Panc1 (cell line): Measurements from ENCODE around the gene IPO11. TPM values are rescaled to one million over a fixed set of nuclear protein-coding genes. Genes with fewer than 3 reads are reported as not detected.

Experiments
- ATAC-seq: fragments of 200-7000 bp; cut with Tn5 transposase; 2 replicates; pipeline ENCODE4 v1.9.1; 2020; ENCODE audit warnings: mild to moderate bottlenecking, moderate library complexity
- BruUV-seq: library from RNA; stranded (reverse); fragments of 400-500 nt; replicated peaks from 2 replicates; lab custom pipeline; 2021; lab: Mats Ljungman, UMichigan
- CTCF ChIA-PET: fragments of 300-600 bp; sonication (Branson Sonifier 250); formaldehyde crosslinking; loops from one replicate; lab custom pipeline; 2022; ENCODE audit warnings: antibody characterized with exemption; lab: Charles Lee
- POLR2A ChIA-PET: fragments of 300-600 bp; sonication (Branson Sonifier 250); formaldehyde crosslinking; loops from one replicate; lab custom pipeline; 2022; ENCODE audit warnings: antibody characterized with exemption; lab: Charles Lee
- DNase-seq: peaks from one replicate; pipeline ENCODE4 v3.0.0-alpha.2; 2010; ENCODE audit warnings: low read depth, low spot score
- H3K27ac ChIP-seq: 2 replicates; pipeline ENCODE4 v1.5.1; 2011; ENCODE audit warnings: mild to moderate bottlenecking, low read length, inconsistent platforms
- H3K27me3 ChIP-seq: fragments of 200-500 bp; sonication (Bioruptor generic); 2 replicates; pipeline ENCODE4 v1.6.0; 2014; ENCODE audit warnings: low read length, inconsistent platforms; ENCODE audit not compliant: control insufficient read depth, insufficient read depth
- H3K36me3 ChIP-seq: fragments of 200-500 bp; sonication (Bioruptor generic); 2 replicates; pipeline ENCODE4 v1.5.1; 2014; ENCODE audit warnings: inconsistent platforms, mild to moderate bottlenecking, low read length, moderate library complexity; ENCODE audit not compliant: control insufficient read depth, insufficient read depth
- H3K4me1 ChIP-seq: 2 replicates; pipeline ENCODE4 v1.5.1; 2011; ENCODE audit warnings: inconsistent platforms, mild to moderate bottlenecking, low read length, moderate library complexity; ENCODE audit not compliant: control insufficient read depth, insufficient read depth
- H3K4me3 ChIP-seq, 2 experiments: 2 replicates each; pipeline ENCODE4 v1.5.1; 2011 to 2012; ENCODE audit warnings: low read depth in 2 of 2, low read length in 2 of 2, mild to moderate bottlenecking in 2 of 2, inconsistent platforms in 1 of 2, moderate library complexity in 1 of 2
- H3K9me3 ChIP-seq: fragments of 200-500 bp; sonication (Bioruptor generic); 2 replicates; pipeline ENCODE4 v1.5.1; 2014; ENCODE audit warnings: low read depth, mild to moderate bottlenecking, inconsistent platforms, low read length, moderate library complexity; ENCODE audit not compliant: control insufficient read depth, insufficient read depth
- POLR2AphosphoS5 ChIP-seq: IDR thresholded peaks from 2 replicates; pipeline ENCODE4 v1.6.1; 2012; ENCODE audit warnings: mild to moderate bottlenecking, low read depth, low read length, moderate library complexity
- SIN3A ChIP-seq: IDR thresholded peaks from 2 replicates; pipeline ENCODE4 v1.6.1; 2012; ENCODE audit warnings: low read depth, mild to moderate bottlenecking, low read length, moderate library complexity, borderline replicate concordance; ENCODE audit not compliant: insufficient read depth
- TCF7L2 ChIP-seq: IDR thresholded peaks from 2 replicates; pipeline ENCODE4 v1.6.1; 2011; ENCODE audit warnings: mild to moderate bottlenecking, low read depth, low read length, inconsistent platforms
- in situ Hi-C: cut with HindIII; loops from 2 replicates; pipeline ENCODE4 v1.10.0; 2016; ENCODE audit warnings: low sequenced_read_pairs, low pct_unique_long_range_greater_than_20kb
- intact Hi-C: fragments of 100-400 bp; cut with micrococcal nuclease; formaldehyde crosslinking; loops from one replicate; pipeline ENCODE4 v1.10.0; 2022; ENCODE audit not compliant: unreplicated experiment
- total RNA-seq: library from RNA; stranded (reverse); gene quantifications from one replicate; pipeline ENCODE4 v1.2.1, GENCODE V29; 2021; ENCODE audit not compliant: unreplicated experiment
- TF ChIP-seq, protein P1 (sequence below), 2 experiments: IDR thresholded peaks; 2 replicates each; pipeline ENCODE4 v1.6.1; 2011 to 2012; ENCODE audit warnings: low read depth in 2 of 2, control low read depth in 1 of 2, low read length in 1 of 2, mild to moderate bottlenecking in 1 of 2, moderate library complexity in 1 of 2; ENCODE audit not compliant: insufficient read depth in 1 of 2
- TF ChIP-seq, protein P2 (sequence below): fragments of 450-650 bp; IDR thresholded peaks from 2 replicates; pipeline ENCODE4 v1.5.1; 2017; ENCODE audit warnings: mild to moderate bottlenecking

Gene IPO11
- total RNA-seq, 1 experiment from 2014 or later, result 39.8 TPM

DNA sequence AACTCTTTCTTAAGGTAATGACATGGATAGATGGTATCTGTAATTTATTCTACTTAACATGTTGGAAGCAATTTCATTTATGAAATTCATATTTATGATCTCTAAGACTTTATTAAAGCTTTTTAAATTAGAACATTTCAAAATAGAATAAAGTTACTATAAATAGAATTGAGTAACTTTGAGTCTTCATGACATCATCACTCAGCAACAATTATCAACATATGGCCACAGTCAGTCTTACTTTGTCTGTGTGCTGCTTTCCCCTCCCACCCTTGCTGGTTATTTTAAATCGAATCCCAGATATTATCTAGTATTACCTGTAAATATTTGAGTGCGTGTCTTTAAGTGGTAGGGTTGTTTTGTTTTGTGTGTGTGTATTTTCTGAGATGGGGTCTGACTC lies 65.2 kb downstream of the IPO11 start:
- ATAC-seq, result no peak
- H3K4me1 ChIP-seq, result no peaks in the 10 kb centered on the region
- no peaks in the 10 kb centered on the region; the same call in 1 of the 2 replicates for H3K36me3 ChIP-seq
- ChIA-PET POLR2A (no interaction called here), CTCF (interaction anchor here (0.9 kb wide), 1 partner anchor 34 kb away, joined by 3 read pairs; no protein-coding TSS in a partner anchor)
- no TSS peak for BruUV-seq
- H3K27ac ChIP-seq, result no peak overlapping the region
- TF ChIP-seq TCF7L2 (no peak), POLR2AphosphoS5 (no peak), SIN3A (no peak)
- TF ChIP-seq, protein P1, sequence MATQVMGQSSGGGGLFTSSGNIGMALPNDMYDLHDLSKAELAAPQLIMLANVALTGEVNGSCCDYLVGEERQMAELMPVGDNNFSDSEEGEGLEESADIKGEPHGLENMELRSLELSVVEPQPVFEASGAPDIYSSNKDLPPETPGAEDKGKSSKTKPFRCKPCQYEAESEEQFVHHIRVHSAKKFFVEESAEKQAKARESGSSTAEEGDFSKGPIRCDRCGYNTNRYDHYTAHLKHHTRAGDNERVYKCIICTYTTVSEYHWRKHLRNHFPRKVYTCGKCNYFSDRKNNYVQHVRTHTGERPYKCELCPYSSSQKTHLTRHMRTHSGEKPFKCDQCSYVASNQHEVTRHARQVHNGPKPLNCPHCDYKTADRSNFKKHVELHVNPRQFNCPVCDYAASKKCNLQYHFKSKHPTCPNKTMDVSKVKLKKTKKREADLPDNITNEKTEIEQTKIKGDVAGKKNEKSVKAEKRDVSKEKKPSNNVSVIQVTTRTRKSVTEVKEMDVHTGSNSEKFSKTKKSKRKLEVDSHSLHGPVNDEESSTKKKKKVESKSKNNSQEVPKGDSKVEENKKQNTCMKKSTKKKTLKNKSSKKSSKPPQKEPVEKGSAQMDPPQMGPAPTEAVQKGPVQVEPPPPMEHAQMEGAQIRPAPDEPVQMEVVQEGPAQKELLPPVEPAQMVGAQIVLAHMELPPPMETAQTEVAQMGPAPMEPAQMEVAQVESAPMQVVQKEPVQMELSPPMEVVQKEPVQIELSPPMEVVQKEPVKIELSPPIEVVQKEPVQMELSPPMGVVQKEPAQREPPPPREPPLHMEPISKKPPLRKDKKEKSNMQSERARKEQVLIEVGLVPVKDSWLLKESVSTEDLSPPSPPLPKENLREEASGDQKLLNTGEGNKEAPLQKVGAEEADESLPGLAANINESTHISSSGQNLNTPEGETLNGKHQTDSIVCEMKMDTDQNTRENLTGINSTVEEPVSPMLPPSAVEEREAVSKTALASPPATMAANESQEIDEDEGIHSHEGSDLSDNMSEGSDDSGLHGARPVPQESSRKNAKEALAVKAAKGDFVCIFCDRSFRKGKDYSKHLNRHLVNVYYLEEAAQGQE (IDR thresholded peaks at IDR 0.05; ENCODE audit: insufficient read depth in 1 of 2, low read depth in 2 of 2, low read length in 1 of 2), result no peak
- TF ChIP-seq, protein P2, sequence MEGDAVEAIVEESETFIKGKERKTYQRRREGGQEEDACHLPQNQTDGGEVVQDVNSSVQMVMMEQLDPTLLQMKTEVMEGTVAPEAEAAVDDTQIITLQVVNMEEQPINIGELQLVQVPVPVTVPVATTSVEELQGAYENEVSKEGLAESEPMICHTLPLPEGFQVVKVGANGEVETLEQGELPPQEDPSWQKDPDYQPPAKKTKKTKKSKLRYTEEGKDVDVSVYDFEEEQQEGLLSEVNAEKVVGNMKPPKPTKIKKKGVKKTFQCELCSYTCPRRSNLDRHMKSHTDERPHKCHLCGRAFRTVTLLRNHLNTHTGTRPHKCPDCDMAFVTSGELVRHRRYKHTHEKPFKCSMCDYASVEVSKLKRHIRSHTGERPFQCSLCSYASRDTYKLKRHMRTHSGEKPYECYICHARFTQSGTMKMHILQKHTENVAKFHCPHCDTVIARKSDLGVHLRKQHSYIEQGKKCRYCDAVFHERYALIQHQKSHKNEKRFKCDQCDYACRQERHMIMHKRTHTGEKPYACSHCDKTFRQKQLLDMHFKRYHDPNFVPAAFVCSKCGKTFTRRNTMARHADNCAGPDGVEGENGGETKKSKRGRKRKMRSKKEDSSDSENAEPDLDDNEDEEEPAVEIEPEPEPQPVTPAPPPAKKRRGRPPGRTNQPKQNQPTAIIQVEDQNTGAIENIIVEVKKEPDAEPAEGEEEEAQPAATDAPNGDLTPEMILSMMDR, result no peak
- no peak overlapping the region for H3K4me3 ChIP-seq
- H3K9me3 ChIP-seq, result no peaks in the 10 kb centered on the region
- no peaks in the 10 kb centered on the region for H3K27me3 ChIP-seq
- no peak for DNase-seq
- intact Hi-C loops (no loop called here), in situ Hi-C loops (no loop called here)

DNA sequence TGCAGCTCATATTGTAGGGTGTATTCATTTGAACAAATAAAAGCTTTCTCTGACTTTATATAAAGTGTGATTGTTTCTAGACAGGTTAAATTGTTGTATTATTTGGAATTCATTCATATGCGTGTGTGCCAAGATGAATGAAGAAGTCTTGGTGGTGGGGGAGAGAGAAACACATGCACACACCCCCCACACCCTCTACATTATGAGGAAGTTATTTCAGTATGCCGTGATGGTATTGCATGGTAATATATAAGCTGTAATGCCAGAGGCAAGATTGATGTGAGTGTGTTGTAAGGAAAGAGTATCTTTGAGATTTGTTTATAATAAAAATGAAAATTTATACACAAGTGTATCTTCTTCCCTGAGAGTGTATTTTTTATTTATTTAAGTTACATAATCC lies 71.0 kb downstream of the IPO11 start:
- ATAC-seq (no peak), DNase-seq (no peak)
- in situ Hi-C loops, result no loop called here
- ChIA-PET CTCF (no interaction called here), POLR2A (no interaction called here)
- H3K4me3 ChIP-seq, result no peak overlapping the region
- peaks cover 9% of the 10 kb centered on the region; the same call in 1 of the 2 replicates for H3K36me3 ChIP-seq
- no peaks in the 10 kb centered on the region for H3K4me1 ChIP-seq
- intact Hi-C loops, result no loop called here
- no peaks in the 10 kb centered on the region for H3K27me3 ChIP-seq
- H3K9me3 ChIP-seq, result no peaks in the 10 kb centered on the region
- H3K27ac ChIP-seq, result no peak overlapping the region
- no TSS peak for BruUV-seq
- TF ChIP-seq POLR2AphosphoS5, result no peak
- TF ChIP-seq, protein P2, result no peak
- no peak for TF ChIP-seq SIN3A
- TF ChIP-seq, protein P1 (IDR thresholded peaks at IDR 0.05; ENCODE audit: insufficient read depth in 1 of 2, low read depth in 2 of 2, low read length in 1 of 2), result no peak
- no peak for TF ChIP-seq TCF7L2
